ENCODE measurements around the gene S100PBP.

GRCh38 chr1:32810358-32810757 is 7.1 kb upstream of the S100PBP start:
- no peak for TF ChIP-seq L3MBTL2 (conservative IDR thresholded peaks at IDR 0.05)
- no peak for TF ChIP-seq FOXM1 (IDR thresholded peaks at IDR 0.05; ENCODE audit: borderline replicate concordance)
- no peak for TF ChIP-seq SUZ12 (IDR thresholded peaks at IDR 0.05)
- no peak for TF ChIP-seq NFRKB (IDR thresholded peaks at IDR 0.05)
- no peak for TF ChIP-seq ELF4 (IDR thresholded peaks at IDR 0.05)
- no peak for TF ChIP-seq ARNT (IDR thresholded peaks at IDR 0.05)
- no peak for TF ChIP-seq FOXK2 (IDR thresholded peaks at IDR 0.05)
